GM12878 (cell line): ENCODE data around the gene YWHAQ. TPM values are rescaled to one million over a fixed set of nuclear protein-coding genes. Genes with fewer than 3 reads are reported as not detected.

Experiments
- ATAC-seq: fragments of 200-7000 bp; cut with Tn5 transposase; 3 replicates; pipeline ENCODE4 v1.9.1; 2020; ENCODE audit warnings: mild to moderate bottlenecking, moderate library complexity
- BruUV-seq: library from RNA; stranded (reverse); fragments of 400-500 nt; replicated peaks from 2 replicates; lab custom pipeline; 2021; lab: Mats Ljungman, UMichigan
- CTCF ChIA-PET: fragments of 300-600 bp; sonication (Branson Sonifier 250); formaldehyde crosslinking; extraction: SDS; loops from one replicate; lab custom pipeline; 2021; ENCODE audit warnings: inconsistent platforms; lab: Yijun Ruan, JAX
- POLR2A ChIA-PET: fragments of 350-600 bp; formaldehyde crosslinking; extraction: SDS; loops from one replicate; lab custom pipeline; 2021; ENCODE audit warnings: inconsistent platforms; lab: Charles Lee
- RAD21 ChIA-PET: fragments of 300-600 bp; sonication (Branson Sonifier 250); formaldehyde crosslinking; loops from one replicate; lab custom pipeline; 2023; ENCODE audit warnings: antibody characterized with exemption; ENCODE audit not compliant: unreplicated experiment; lab: Charles Lee
- SMC1A ChIA-PET: fragments of 300-600 bp; sonication (Branson Sonifier 250); formaldehyde crosslinking; loops from one replicate; lab custom pipeline; 2023; ENCODE audit not compliant: unreplicated experiment, uncharacterized antibody; lab: Charles Lee
- DNase-seq: peaks from one replicate; pipeline ENCODE4 v3.0.0-alpha.2; 2011; ENCODE audit warnings: low read depth, low spot score
- FAIRE-seq: peaks from 3 replicates; lab custom pipeline; 2011; peaks lifted over from hg19 to GRCh38; lab: Jason Lieb, UNC
- H2AFZ ChIP-seq: 2 replicates; pipeline ENCODE4 v1.6.0; 2011; ENCODE audit warnings: low read depth, low read length, control low read depth; ENCODE audit not compliant: control insufficient read depth
- H3K27ac ChIP-seq: 2 replicates; pipeline ENCODE4 v1.5.1; 2011; ENCODE audit warnings: control low read depth; ENCODE audit not compliant: control insufficient read depth, insufficient read depth
- H3K27me3 ChIP-seq, 2 experiments: replicated peaks in 1 of 2; 2 replicates each; pipeline versions ENCODE4 v1.6.0 to v1.6.1; 2011; ENCODE audit warnings: low read length in 1 of 2; ENCODE audit not compliant: control insufficient read depth in 2 of 2, insufficient read depth in 2 of 2
- H3K36me3 ChIP-seq, 2 experiments: 2 replicates each; pipeline ENCODE4 v1.5.1; 2011; ENCODE audit warnings: low read length in 1 of 2; ENCODE audit not compliant: control insufficient read depth in 2 of 2, insufficient read depth in 2 of 2
- H3K4me1 ChIP-seq: 2 replicates; pipeline ENCODE4 v1.6.1; 2011; ENCODE audit warnings: mild to moderate bottlenecking, low read length, moderate library complexity, mixed read lengths; ENCODE audit not compliant: control insufficient read depth, insufficient read depth
- H3K4me2 ChIP-seq: 2 replicates; pipeline ENCODE4 v1.6.0; 2011; ENCODE audit warnings: control low read depth; ENCODE audit not compliant: control insufficient read depth, insufficient read depth
- H3K4me3 ChIP-seq: fragments of 200-600 bp; sonication (generic); 2 replicates; pipeline ENCODE4 v1.5.1; 2016
- H3K79me2 ChIP-seq: 2 replicates; pipeline ENCODE4 v1.6.0; 2011; ENCODE audit warnings: low read length; ENCODE audit not compliant: control insufficient read depth, insufficient read depth
- H3K9ac ChIP-seq: 2 replicates; pipeline ENCODE4 v1.8.0; 2011; ENCODE audit warnings: low read length, control low read depth, mixed read lengths; ENCODE audit not compliant: control insufficient read depth, insufficient read depth
- H3K9me3 ChIP-seq: replicated peaks from 3 replicates; pipeline ENCODE4 v1.5.1; 2011; ENCODE audit warnings: mild to moderate bottlenecking, low read length; ENCODE audit not compliant: control insufficient read depth, insufficient read depth
- H4K20me1 ChIP-seq: 2 replicates; pipeline ENCODE4 v1.6.0; 2011; ENCODE audit not compliant: control insufficient read depth, insufficient read depth
- BRCA1 ChIP-seq: IDR thresholded peaks from 2 replicates; pipeline ENCODE4 v1.6.1; 2011; ENCODE audit warnings: low read depth, low read length, improper control_type of control experiment
- DPF2 ChIP-seq: fragments of 450-650 bp; IDR thresholded peaks from 2 replicates; pipeline ENCODE4 v1.6.1; 2017; ENCODE audit warnings: mild to moderate bottlenecking
- EGR1 ChIP-seq, 2 experiments: IDR thresholded peaks; 1 replicate in 1 of 2; 2 replicates in 1 of 2; pipeline ENCODE4 v1.6.1; 2011 to 2012; ENCODE audit warnings: low read depth in 2 of 2, low read length in 2 of 2, borderline replicate concordance in 1 of 2, mild to moderate bottlenecking in 1 of 2, moderate library complexity in 1 of 2
- FOXK2 ChIP-seq: fragments of 450-650 bp; IDR thresholded peaks from 2 replicates; pipeline ENCODE4 v1.6.1; 2017; ENCODE audit warnings: mild to moderate bottlenecking, moderate library complexity
- HDGF ChIP-seq: fragments of 450-650 bp; IDR thresholded peaks from 2 replicates; pipeline ENCODE4 v1.6.1; 2016; ENCODE audit warnings: antibody characterized with exemption
- HSF1 ChIP-seq: fragments of 150-350 bp; IDR thresholded peaks from 2 replicates; pipeline ENCODE4 v1.6.1; 2014; ENCODE audit warnings: mild to moderate bottlenecking, low read depth, low read length
- JUNB ChIP-seq: IDR thresholded peaks from 2 replicates; pipeline ENCODE4 v1.6.1; 2016; ENCODE audit warnings: antibody characterized with exemption, mild to moderate bottlenecking
- KAT2A ChIP-seq: conservative IDR thresholded peaks from 2 replicates; pipeline ENCODE4 v1.6.1; 2011; ENCODE audit warnings: low read depth, low read length; ENCODE audit not compliant: control insufficient read depth
- NFIC ChIP-seq: IDR thresholded peaks from 2 replicates; pipeline ENCODE4 v1.6.1; 2012; ENCODE audit warnings: low read depth, mild to moderate bottlenecking, inconsistent platforms, low read length, moderate library complexity
- NR2C1 ChIP-seq: fragments of 450-650 bp; IDR thresholded peaks from 2 replicates; pipeline ENCODE4 v1.6.1; 2017; ENCODE audit warnings: antibody characterized with exemption, mild to moderate bottlenecking, moderate library complexity
- NR2F1 ChIP-seq: fragments of 450-650 bp; conservative IDR thresholded peaks from 2 replicates; pipeline ENCODE4 v1.6.1; 2017; ENCODE audit warnings: mild to moderate bottlenecking
- POLR2A ChIP-seq: IDR thresholded peaks from 2 replicates; pipeline ENCODE4 v1.6.1; 2011; ENCODE audit warnings: low read depth, mild to moderate bottlenecking, low read length
- POLR2AphosphoS5 ChIP-seq: IDR thresholded peaks from 2 replicates; pipeline ENCODE4 v1.6.1; 2011; ENCODE audit warnings: mild to moderate bottlenecking, low read length, inconsistent platforms
- PRDM15 ChIP-seq: fragments of 450-650 bp; formaldehyde crosslinking; IDR thresholded peaks from 2 replicates; pipeline ENCODE4 v1.4.0; 2020; ENCODE audit warnings: mild to moderate bottlenecking, moderate library complexity
- WGBS: methylation state at CpG from one replicate; pipeline ENCODE4 v1.1.6; 2016; ENCODE audit warnings: low lambda C conversion rate; ENCODE audit not compliant: insufficient replicate concordance, insufficient coverage; ENCODE audit errors: missing lambda C conversion rate; 5-methylcytosine and 5-hydroxymethylcytosine counted together
- in situ Hi-C: fragments of 300-500 bp; cut with MboI; formaldehyde crosslinking; loops from 9 replicates; pipeline ENCODE4 v1.14.3; 2018; ENCODE audit warnings: mixed read lengths
- intact Hi-C: fragments of 100-400 bp; cut with micrococcal nuclease; formaldehyde crosslinking; loops from one replicate; pipeline ENCODE4 v1.14.2; 2022; ENCODE audit not compliant: unreplicated experiment
- polyA plus RNA-seq, 11 experiments: library from polyadenylated mRNA; depleted of rRNA in 4 of 11; unstranded in 6 of 11; stranded (reverse) in 5 of 11; fragments of >200 nt; fragmentation: Nextera tagmentation in 4 of 11; fragmentation: Illumina TruSeq in 1 of 11; extraction: Ambion mirVana in 4 of 11; extraction: Trizol in 1 of 11; gene quantifications; 1 replicate in 1 of 11; 2 replicates in 10 of 11; pipeline versions ENCODE4 v1.2.1 to v1.2.3, GENCODE V29; 2011 to 2016; ENCODE audit warnings: inconsistent platforms in 2 of 11, missing spikeins in 2 of 11, low read depth in 1 of 11
- total RNA-seq, 4 experiments: library from RNA; depleted of rRNA in 3 of 4; stranded (reverse); fragments of >200 nt in 3 of 4; fragmentation: Illumina TruSeq in 1 of 4; extraction: Trizol in 1 of 4; gene quantifications; 2 replicates each; pipeline versions ENCODE4 v1.2.1 to v1.2.3, GENCODE V29; 2013 to 2021

YWHAQ gene
- total and polyA plus RNA-seq, 10 of the 15 experiments (the other 5 are each of a cell fraction or from before 2014, with no cell fraction given) = 63.0 to 515 (median 219) TPM

- TF ChIP-seq NR2C1 (no peak), HDGF (no peak)
- TF ChIP-seq, all 136 proteins: peak for 2
Observed at GRCh38 chr2:9556121-9556743, 74.6 kb downstream of the YWHAQ start (continued).

- in situ Hi-C loops = no loop called here
- Histone ChIP-seq H3K9ac (peak within 1 kb of the TSS; percentile 87), H3K79me2 (peaks cover 62% of the 10 kb centered on the region), H4K20me1 (no peaks in the 10 kb centered on the region), H3K27me3 (no peaks in the 10 kb centered on the region), H2AFZ (peak within 1 kb of the TSS; percentile 90), H3K36me3 (no peaks in the 10 kb centered on the region), H3K27ac (peak within 1 kb of the TSS; percentile 87), H3K4me1 (peaks cover 14% of the 10 kb centered on the region), H3K4me3 (peak within 1 kb of the TSS; percentile 99), H3K9me3 (no peaks in the 10 kb centered on the region), H3K4me2 (peak within 1 kb of the TSS; percentile 92)
- ChIA-PET RAD21 (interaction anchor here (0.8 to 5.8 kb wide), 15 partner anchors 8 to 429 kb away, joined by 3 to 54 read pairs (median 5); partner anchors contain the start of genes IAH1, TAF1B and YWHAQ), SMC1A (interaction anchor here (0.7 to 10.3 kb wide), 26 partner anchors 8 to 215 kb away, joined by 3 to 152 read pairs (median 4); partner anchors contain the start of gene IAH1), POLR2A (interaction anchor here (0.5 to 6.4 kb wide), 21 partner anchors 8 to 350 kb away, joined by 3 to 64 read pairs (median 5); partner anchors contain the start of genes CPSF3, ITGB1BP1 and YWHAQ), CTCF (interaction anchor here (0.7 to 3.4 kb wide), 20 partner anchors 9 to 668 kb away, joined by 3 to 27 read pairs (median 4); partner anchors contain the start of gene IAH1)
- WGBS = under 1% methylated on average over 66 of the region's 73 CpGs
- FAIRE-seq = peak; percentile 75
- ATAC-seq = peak; percentile 91
- intact Hi-C loops = loop anchor here (2.0 to 5.0 kb wide), 4 partner anchors 17 to 133 kb away; partner anchors contain the start of genes CPSF3 and ITGB1BP1
- DNase-seq = peak; percentile 78
- BruUV-seq = no TSS peak
- TF ChIP-seq POLR2A (peak; percentile 96), NFIC (no peak; the same call in 1 of the 2 replicates), PRDM15 (CRISPR knock-in tag) (no peak), DPF2 (peak; percentile 82), JUNB (no peak), HSF1 (no peak), KAT2A (no peak), HDGF (0 out of 2 replicates have a peak, but pooled peaks have one; percentile 21), NR2F1 (peak; percentile 79), POLR2AphosphoS5 (peak; percentile 89), BRCA1 (no peak), EGR1 (IDR thresholded peaks at IDR 0.05; ENCODE audit: borderline replicate concordance in 1 of 2, low read depth in 2 of 2, low read length in 2 of 2) (peak; percentile 48 to 78), FOXK2 (peak; percentile 44; the same call in 1 of the 2 replicates)
Observed at GRCh38 chr2:9555297-9556120, 75.3 kb downstream of the YWHAQ start, which contains the start of gene ADAM17. Gene ADAM17, minus strand, starts transcription at chr2:9555830. Its CDS starts 225 bp downstream, at chr2:9555605.
